Erythroblast (primary cell): ENCODE results near the gene SERPINA6.
"Not testable (repeated sequence)": the region's sequence is repeated elsewhere in the genome, so short reads cannot be mapped to it uniquely, and the experiment has no call there.

Source experiments
- DNase-seq, 2 experiments: peaks; one replicate each; lab custom pipeline; 2025; lab: John Stamatoyannopoulos, UW
- GATA1 ChIP-seq: IDR thresholded peaks from 2 replicates; pipeline ENCODE4 v1.6.1; 2011; ENCODE audit warnings: low read depth, mild to moderate bottlenecking, control low read depth, low read length, moderate library complexity
- POLR2A ChIP-seq: IDR thresholded peaks from 2 replicates; pipeline ENCODE4 v1.6.1; 2011; ENCODE audit warnings: mild to moderate bottlenecking, low read length

SERPINA6 gene

GRCh38 chr14:94363151-94363624 lies 40.1 kb upstream of the SERPINA6 start:
- no peak for DNase-seq
- TF ChIP-seq GATA1 (no peak), POLR2A (no peak)

DNA sequence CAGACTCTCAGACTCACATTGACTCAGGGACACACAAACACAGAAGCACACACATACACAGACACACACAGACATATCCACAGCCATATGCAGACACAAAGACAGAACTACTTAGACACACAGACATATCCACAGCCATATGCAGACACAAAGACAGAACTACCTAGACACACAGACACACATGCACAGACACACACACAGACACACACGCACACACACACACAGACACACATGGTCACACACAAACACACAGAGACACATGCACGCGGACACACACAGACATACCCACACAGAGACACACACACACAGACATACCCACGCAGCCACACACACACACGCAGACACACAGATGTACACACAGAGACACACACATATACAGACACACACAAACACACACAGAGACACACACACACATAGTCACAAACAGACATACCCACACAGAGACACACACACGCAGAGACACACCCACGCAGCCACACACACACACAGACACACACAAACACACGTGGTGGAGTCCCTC lies 39.5 kb upstream of the SERPINA6 start:
- TF ChIP-seq GATA1: no peak
- TF ChIP-seq POLR2A: no peak
- DNase-seq: no peak

GRCh38 chr14:94361682-94362081 lies 38.5 kb upstream of the SERPINA6 start:
- no peak for TF ChIP-seq POLR2A
- no peak for TF ChIP-seq GATA1
- DNase-seq: no peak

GRCh38 chr14:94360945-94361565 lies 37.9 kb upstream of the SERPINA6 start:
- no peak for DNase-seq
- TF ChIP-seq POLR2A: no peak
- TF ChIP-seq GATA1: no peak

- DNase-seq: no peak
- TF ChIP-seq GATA1 (no peak), POLR2A (no peak)
These were observed 34.0 kb upstream of the SERPINA6 start for GRCh38 chr14:94357166-94357565.

GRCh38 chr14:94356379-94357056 lies 33.4 kb upstream of the SERPINA6 start:
- TF ChIP-seq GATA1 (no peak), POLR2A (no peak)
- no peak for DNase-seq

GRCh38 chr14:94355191-94355794 lies 32.2 kb upstream of the SERPINA6 start:
- DNase-seq: peak in 1 of 2 experiments; percentile 6
- TF ChIP-seq GATA1 (no peak), POLR2A (no peak)

DNA sequence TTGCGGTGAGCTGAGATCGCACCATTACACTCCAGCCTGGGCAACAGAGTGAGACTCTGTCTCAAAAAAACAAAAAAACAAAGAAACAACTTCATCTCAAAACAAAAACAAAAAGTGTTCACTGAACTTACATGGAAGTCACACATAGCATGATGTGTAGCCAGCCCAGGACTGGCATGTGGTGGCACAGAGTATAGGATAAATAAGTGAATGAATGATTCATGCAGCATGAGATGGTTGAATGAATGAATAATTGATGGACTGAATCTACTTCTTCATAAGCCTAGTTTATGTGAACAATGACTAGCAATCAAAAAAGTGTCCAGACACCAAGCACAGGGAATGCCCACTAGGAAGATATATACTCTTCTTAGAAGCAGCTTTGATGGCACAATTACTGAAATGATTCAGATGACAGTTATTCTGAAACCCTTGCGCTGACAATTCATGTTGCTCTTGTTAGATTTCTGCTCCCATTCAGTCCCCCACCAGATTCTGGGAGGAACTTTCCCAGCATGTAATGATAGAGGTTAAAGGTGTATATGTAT lies 31.6 kb upstream of the SERPINA6 start:
- TF ChIP-seq POLR2A (no peak), GATA1 (no peak)
- DNase-seq: no peak

GRCh38 chr14:94354190-94354589 lies 31.1 kb upstream of the SERPINA6 start:
- DNase-seq: not testable (repeated sequence)

GRCh38 chr14:94349276-94349675 lies 26.1 kb upstream of the SERPINA6 start:
- TF ChIP-seq GATA1: no peak
- no peak for DNase-seq

- no peak for DNase-seq
- no peak for TF ChIP-seq GATA1
- no peak for TF ChIP-seq POLR2A
These were observed 25.7 kb upstream of the SERPINA6 start for GRCh38 chr14:94348836-94349235.

- TF ChIP-seq POLR2A (no peak), GATA1 (no peak)
- DNase-seq: no peak
These were observed 23.7 kb upstream of the SERPINA6 start for GRCh38 chr14:94346841-94347240.

DNA sequence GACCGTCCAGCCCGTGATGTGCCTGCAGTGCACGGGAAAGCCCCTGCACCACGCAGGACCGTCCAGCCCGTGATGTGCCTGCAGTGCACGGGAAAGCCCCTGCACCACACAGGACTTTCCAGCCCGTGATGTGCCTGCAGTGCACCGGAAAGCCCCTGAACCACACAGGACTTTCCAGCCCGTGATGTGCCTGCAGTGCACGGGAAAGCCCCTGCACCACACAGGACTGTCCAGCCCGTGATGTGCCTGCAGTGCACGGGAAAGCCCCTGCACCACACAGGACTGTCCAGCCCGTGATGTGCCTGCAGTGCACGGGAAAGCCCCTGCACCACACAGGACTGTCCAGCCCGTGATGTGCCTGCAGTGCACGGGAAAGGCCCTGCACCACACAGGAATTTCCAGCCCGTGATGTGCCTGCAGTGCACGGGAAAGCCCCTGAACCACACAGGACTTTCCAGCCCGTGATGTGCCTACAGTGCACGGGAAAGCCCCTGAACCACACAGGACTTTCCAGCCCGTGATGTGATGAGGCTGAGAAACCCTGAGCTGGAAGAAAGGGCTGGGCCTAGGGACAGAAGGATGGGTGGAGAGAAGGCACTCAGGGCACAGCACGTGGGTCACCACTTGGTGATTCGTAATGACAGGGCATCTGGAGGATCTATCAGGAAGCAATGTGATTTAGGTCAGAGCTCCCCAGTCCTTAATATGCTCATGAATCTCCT lies 23.1 kb upstream of the SERPINA6 start:
- DNase-seq: not testable (repeated sequence)
